GM12874 (cell line): ENCODE data around the gene CSDE1.

ENCODE experiments used
- CTCF ChIP-seq: IDR thresholded peaks from 2 replicates; pipeline ENCODE4 v1.5.1; 2011; ENCODE audit warnings: low read depth, mild to moderate bottlenecking, control low read depth, low read length, moderate library complexity; ENCODE audit not compliant: insufficient read depth

CSDE1 gene

GRCh38 chr1:114702737-114703136 is 55.0 kb downstream of the CSDE1 start:
- TF ChIP-seq CTCF: no peak

GRCh38 chr1:114701931-114702330 is 55.9 kb downstream of the CSDE1 start:
- TF ChIP-seq CTCF: no peak

GRCh38 chr1:114700036-114700600 is 57.7 kb downstream of the CSDE1 start:
- TF ChIP-seq CTCF: no peak

- no peak for TF ChIP-seq CTCF
Observed at GRCh38 chr1:114696810-114697209, 61.0 kb downstream of the CSDE1 start.

GRCh38 chr1:114695430-114696058 is 62.2 kb downstream of the CSDE1 start, which contains the start of gene AMPD1:
AMPD1 (minus strand) TSS chr1:114695546; CDS start chr1:114695471, 75 bp downstream.
- TF ChIP-seq CTCF: no peak

GRCh38 chr1:114694540-114695310 is 63.1 kb downstream of the CSDE1 start:
- TF ChIP-seq CTCF: no peak

GRCh38 chr1:114692947-114693346 is 64.8 kb downstream of the CSDE1 start:
- TF ChIP-seq CTCF: no peak
